ENCODE results near the gene ZFYVE19.

The ZFYVE19 gene

GRCh38 chr15:40815042-40815698 lies 8.3 kb downstream of the ZFYVE19 start:
- no peak for DNase-seq (ENCODE audit: low spot score)

DNA sequence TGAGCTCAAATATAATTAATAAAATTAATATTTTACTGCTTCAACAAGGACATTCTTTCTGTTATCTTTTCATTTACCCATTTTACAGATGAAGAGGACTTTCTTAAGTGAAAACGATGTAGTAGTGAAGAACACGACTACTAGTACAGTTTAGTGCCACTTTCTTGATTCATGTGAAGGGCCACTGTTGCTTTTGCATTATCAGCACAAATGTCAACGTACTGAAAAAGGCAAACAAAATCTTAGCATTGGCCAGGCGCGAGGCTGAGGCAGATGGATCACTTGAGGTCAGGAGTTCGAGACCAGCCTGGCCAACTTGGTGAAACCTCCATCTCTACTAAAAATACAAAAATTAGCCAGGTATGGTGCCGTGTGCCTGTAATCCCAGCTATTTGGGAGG lies 12.2 kb downstream of the ZFYVE19 start:
- DNase-seq (ENCODE audit: low spot score): no peak

GRCh38 chr15:40821195-40821594 lies 14.3 kb downstream of the ZFYVE19 start:
- DNase-seq (ENCODE audit: low spot score): no peak

DNA sequence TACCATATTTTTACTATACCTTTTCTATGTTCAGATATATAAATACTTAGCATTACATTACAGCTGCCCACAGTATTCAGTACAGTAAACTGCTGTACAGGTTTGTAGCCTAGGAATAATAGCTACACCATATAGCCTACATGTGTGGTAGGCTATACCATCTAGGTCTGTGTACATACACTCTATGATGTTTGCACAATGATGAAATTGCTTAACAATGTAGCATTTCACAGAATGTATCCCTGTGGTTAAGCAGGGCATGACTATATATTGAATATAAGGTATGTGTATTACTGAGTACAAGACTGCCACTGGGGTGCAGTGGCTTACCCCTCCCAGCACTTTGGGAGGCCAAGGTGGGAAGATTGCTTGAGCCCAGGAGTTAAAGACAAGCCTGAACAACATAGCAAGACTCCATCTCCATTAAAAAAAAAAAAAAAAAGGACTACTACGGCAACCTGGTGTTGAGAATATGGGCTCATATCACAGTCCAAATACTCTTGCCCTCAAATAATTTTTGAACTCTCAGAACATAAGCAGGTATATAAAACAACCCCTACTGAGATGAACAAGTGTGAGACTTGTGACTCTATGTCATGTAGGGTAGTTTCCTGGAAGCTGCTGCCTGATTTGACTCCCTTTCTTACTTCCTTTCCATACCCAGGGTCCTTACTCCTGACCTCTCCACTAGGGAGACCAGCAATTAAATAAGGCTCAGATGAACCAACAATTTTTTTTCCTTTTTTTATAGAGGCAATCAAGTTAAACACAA lies 16.9 kb downstream of the ZFYVE19 start:
- DNase-seq (ENCODE audit: low spot score): no peak

DNA sequence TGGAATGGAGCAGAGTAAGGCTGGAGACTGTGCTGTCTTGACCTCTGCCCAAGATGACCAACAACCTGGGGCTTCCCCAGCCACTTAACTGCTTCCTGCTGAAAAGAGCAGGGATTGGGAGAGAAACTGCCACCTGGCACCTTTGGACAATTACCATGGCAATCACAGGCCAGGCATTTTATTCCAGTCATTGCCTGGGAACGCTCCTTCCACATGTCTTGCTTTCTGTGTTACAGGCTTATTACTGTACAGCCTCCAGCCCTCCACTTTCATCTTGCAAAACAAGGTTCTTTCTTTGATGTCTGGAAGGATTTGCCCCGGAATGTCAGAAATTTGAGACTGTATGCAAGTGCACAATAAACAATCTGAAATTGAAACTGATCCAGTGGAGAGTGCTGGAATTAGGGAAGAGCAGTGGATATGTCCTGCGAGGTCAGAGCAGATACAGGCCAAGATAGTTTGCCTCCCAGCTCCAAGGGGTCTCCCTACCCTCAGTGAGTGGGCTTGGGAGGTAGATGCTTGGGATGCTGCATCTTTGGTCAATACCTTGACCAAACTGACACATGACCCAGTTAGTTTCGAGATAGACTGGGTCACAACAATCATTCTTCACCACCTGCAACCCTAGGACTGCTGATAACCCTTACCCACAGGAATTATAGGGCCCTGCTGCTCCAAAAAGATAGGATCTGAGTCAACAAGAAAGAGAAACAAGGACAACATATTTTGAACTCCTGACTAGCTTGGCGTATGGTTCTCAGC lies 19.0 kb downstream of the ZFYVE19 start:
- DNase-seq (ENCODE audit: low spot score): no peak

DNA sequence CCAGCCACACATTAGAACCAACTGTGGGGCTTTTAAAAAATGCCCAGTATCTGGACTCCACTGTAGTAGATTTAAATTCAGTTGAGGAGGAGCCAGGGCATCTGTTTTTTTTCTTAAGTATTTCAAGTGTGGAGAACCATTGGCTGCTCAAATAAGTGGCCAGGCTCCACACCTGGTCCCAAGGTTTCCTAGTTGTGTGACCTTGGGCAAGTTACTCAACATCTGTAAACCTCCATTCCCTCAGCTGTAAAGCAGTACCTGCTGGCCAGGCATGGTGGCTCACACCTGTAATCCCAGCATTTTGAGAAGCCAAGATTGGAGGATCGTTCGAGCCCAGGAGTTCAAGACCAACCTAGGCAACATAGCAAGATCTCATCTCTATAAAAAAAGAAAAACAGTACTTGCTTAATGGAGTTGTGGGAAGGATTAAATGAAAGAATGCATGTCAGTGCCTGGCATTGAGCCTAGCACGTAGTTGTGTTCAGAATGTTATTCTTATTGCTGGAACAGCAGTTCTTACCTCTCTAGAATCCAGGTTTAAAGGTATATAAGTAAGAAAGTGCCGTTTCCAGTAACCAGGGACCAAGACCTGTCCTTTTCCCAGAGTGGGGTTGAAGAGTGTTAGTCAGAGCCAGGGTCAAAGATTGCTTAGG lies 19.7 kb downstream of the ZFYVE19 start:
- DNase-seq (ENCODE audit: low spot score): no peak

DNA sequence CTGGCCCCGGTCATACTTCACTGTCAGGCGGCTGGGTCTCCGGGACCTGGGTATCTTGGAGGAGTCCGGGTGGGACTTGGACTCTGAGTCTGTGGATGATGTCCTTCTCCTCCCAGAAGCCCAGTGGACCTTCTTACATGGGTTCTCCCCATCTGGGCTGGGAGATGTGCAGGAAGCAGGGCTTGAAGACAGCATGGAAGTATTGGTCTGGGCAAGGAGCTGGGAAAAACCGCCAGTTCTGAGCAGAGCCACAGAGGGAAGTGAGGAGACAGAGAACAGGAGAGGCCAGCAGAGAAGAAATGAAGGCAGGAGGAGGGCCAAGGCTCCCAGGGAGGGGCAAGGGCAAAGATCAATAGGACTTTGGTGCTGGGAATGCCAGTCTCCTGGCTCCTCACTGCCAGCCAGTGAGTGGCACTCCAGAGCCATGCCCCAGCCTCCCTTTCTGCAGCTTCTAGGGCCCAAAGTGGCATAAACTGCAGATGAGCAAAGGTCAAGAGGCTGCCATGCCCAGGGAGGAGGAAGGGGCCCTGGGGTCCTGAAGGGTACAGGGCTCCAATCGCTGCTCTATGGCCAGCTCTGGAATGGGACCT lies 21.7 kb downstream of the ZFYVE19 start, which contains the start of gene PPP1R14D:
Gene PPP1R14D, minus strand, starts transcription at position 262 of the 590 bp plus-strand sequence. Its CDS starts 67 bp downstream, at position 195.
- DNase-seq (ENCODE audit: low spot score): no peak

GRCh38 chr15:40829115-40829514 lies 22.2 kb downstream of the ZFYVE19 start:
- DNase-seq (ENCODE audit: low spot score): no peak

DNA sequence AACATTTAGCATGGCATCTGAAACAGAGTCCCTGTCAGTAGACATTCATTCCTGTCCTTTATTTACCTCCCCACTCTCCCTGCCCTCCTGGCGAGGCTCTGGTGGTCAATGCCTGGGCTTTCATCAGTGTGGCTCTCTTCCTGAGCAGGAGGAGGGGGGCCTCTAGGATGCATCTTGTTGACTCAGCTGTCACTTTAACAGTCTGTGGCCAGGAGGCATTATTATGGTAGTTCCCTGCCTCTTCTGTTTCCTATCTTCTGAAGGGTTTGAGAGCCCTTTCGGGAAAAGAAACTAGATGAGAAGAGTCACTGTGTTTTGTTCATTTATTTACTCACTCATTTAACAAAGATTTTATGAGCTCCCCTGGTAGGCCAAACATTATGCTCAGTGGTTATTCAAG lies 24.0 kb downstream of the ZFYVE19 start:
- no peak for DNase-seq (ENCODE audit: low spot score)

- DNase-seq (ENCODE audit: low spot score): no peak
These were observed 25.0 kb downstream of the ZFYVE19 start for GRCh38 chr15:40831861-40832260.

DNA sequence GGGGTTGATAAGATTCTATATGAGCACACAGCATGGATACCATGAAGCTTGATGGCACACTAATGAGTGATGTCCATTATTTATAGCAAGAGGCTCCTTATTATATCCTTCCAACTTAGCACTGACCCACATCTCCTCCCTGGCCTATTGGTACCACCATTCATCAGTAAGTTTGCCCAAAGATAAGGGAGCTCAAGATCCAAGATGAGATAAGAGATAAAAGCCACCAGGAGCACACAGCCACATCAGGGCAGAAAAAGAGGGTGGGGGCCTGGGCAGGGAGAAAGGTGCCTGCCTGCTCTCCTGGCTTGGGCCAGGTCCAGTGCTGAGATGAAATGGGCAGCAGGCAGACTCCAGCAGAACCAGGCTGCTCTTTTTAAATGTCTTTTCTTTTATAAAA lies 26.0 kb downstream of the ZFYVE19 start:
- no peak for DNase-seq (ENCODE audit: low spot score)

- no peak for DNase-seq (ENCODE audit: low spot score)
These were observed 29.1 kb downstream of the ZFYVE19 start for GRCh38 chr15:40836020-40836419.

GRCh38 chr15:40838756-40839155 lies 31.9 kb downstream of the ZFYVE19 start:
- no peak for DNase-seq (ENCODE audit: low spot score)

GRCh38 chr15:40841741-40842140 lies 34.9 kb downstream of the ZFYVE19 start:
- DNase-seq (ENCODE audit: low spot score): no peak

DNA sequence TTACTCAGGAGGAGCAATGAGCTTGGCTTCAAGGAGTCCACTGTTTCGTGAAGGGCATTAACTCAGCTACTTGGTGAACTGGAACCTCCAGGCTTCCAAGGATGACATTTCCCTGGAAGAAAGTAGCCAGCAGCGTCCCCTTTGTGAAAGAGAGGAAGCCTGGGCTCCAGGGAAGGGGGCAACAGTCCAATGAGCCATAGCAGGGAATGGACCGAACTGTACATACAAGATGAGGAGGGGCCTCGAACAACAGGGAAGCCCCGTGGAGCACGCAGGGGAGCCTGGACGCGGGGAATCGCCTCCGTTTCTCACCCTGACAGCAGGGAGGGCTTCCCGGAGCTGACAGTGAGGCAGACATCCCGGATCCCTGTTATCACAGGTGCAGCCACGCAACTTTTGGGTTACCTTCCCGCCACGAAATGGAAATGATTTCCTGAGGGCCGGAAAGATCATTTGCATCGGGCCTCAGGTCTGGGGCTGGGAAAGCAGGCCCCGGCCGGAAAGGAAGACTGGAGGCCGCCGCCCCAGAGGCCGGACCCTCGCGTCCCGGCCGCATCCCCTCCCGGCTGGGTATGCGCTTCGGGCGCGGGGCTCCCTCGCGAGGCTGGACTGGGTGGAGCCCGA lies 36.5 kb downstream of the ZFYVE19 start:
- no peak for DNase-seq (ENCODE audit: low spot score)

DNA sequence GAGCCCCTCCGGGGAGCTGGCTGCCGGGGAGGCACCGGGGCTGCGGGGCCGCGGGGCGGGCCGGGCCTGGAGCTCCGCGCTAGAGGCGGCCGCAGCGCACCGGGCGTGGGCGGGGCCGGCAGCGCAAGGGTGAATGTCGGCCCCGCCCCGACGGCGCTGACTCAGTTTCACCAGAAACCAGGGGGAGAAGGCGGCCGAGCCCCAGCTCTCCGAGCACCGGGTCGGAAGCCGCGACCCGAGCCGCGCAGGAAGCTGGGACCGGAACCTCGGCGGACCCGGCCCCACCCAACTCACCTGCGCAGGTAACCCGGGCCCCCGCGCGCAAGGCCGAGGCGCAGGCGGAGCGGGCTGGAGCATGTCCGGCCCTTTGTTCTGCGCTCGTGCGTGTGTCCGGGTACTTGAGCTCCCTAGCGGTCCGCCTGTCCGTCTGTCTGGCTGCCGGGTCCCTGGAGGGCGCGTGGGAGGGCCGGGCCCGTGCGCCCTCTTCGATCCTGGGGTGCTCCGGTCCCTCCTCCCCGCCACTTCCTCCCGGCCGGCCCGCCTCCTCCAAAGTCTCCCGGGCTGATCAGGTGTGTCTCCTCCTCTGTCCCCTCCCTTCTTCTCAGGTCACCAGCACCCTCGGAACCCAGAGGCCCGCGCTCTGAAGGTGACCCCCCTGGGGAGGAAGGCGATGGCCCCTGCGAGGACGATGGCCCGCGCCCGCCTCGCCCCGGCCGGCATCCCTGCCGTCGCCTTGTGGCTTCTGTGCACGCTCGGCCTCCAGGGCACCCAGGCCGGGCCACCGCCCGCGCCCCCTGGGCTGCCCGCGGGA lies 37.2 kb downstream of the ZFYVE19 start, which contains the start of gene SPINT1:
Gene SPINT1, plus strand, starts transcription at position 164 of the 811 bp plus-strand sequence. Its CDS starts 507 bp downstream, at position 671.
- no peak for DNase-seq (ENCODE audit: low spot score)

GRCh38 chr15:40844696-40845030 lies 37.8 kb downstream of the ZFYVE19 start:
- no peak for DNase-seq (ENCODE audit: low spot score)

- no peak for DNase-seq (ENCODE audit: low spot score)
These were observed 38.1 kb downstream of the ZFYVE19 start for GRCh38 chr15:40845036-40845435.

DNA sequence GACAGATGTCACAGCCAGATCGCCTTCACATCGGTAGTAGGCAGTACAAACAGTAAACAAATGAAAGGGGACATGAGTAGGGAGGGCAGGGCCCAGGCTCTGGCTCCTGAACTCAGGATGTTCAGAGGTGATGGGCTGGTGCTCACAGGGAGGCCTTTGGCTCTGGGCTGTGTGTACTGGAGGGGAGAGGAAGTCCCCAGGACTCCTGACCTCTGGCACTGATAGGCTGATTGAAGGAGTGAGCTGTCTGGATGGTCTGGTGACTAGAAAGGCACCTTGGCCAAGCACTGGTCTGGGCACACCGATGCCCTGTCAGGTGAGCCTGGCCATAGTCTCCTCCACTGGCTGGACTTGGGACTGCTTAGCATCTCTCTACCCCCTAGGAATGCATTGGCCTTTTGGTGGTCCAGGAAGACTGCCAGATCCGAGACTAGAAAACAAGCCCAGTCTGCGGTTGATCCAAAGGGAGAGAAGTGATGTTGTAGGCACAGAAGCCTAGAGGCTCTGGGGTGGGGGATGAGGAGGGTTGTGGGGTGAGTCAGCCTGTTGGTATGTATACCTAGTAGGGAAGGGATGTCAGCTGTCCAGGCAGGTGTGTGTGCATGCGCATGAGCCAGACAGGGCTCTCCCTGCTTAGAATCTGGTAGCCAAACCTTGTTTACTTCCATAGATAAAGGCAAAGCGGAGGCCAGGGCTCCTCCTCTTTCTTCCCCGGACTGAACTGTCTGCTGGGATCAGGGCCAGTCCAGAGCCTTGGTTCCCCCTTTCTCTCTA lies 38.8 kb downstream of the ZFYVE19 start:
- no peak for DNase-seq (ENCODE audit: low spot score)

GRCh38 chr15:40846841-40847222 lies 39.9 kb downstream of the ZFYVE19 start:
- no peak for DNase-seq (ENCODE audit: low spot score)

All from hematopoietic multipotent progenitor cell treated with erythropoietin and hydrocortisone succinate and interleukin-3 and kit ligand, for 15 days (in vitro differentiated cells).